PC-9 (cell line): ENCODE measurements around the gene CYP20A1.

Experiments
- CTCF ChIP-seq: fragments of 200-600 bp; sonication (generic); conservative IDR thresholded peaks from 2 replicates; pipeline ENCODE4 v1.6.1; 2017; ENCODE audit warnings: mixed run types, antibody characterized with exemption, mild to moderate bottlenecking, moderate library complexity
- EZH2 ChIP-seq: fragments of 200-600 bp; sonication (generic); IDR thresholded peaks from 2 replicates; pipeline ENCODE4 v1.8.0; 2017; ENCODE audit warnings: antibody characterized with exemption, low read depth

- no peak for TF ChIP-seq CTCF
- TF ChIP-seq EZH2: no peak
These were observed 41.7 kb downstream of the CYP20A1 start for GRCh38 chr2:203280428-203281064.
